ENCODE results near the gene SRD5A3. TPM values are rescaled to one million over a fixed set of nuclear protein-coding genes. Genes with fewer than 3 reads are reported as not detected.

The SRD5A3 gene
- total RNA-seq, 3 donors from 2014 or later, result 13.9 to 20.3 (median 14.4) TPM

DNA sequence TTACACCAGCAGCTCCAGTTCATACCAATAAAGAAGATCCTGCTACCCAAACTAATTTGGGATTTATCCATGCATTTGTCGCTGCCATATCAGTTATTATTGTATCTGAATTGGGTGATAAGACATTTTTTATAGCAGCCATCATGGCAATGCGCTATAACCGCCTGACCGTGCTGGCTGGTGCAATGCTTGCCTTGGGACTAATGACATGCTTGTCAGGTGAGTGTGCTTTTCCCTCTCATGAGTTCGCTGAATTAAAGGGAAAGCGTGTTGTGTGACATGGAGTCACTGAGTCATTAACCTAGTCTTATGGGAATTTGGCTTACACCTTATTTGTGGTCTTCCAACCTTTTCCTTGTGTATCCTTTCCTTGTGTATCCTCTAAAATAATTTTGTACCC, 65.6 kb downstream of the SRD5A3 start:
- H3K4me1 ChIP-seq, result no peaks in the 10 kb centered on the region
- H3K27ac ChIP-seq, result no peak overlapping the region
- no peaks in the 10 kb centered on the region for H3K27me3 ChIP-seq
- no peak overlapping the region for H3K4me3 ChIP-seq
- TF ChIP-seq POLR2A (IDR thresholded peaks at IDR 0.05) (no peak), POLR2AphosphoS5 (IDR thresholded peaks at IDR 0.05) (no peak), CTCF (IDR thresholded peaks at IDR 0.05) (no peak)
- no peaks in the 10 kb centered on the region for H3K36me3 ChIP-seq
- no peaks in the 10 kb centered on the region for H3K9me3 ChIP-seq
- intact Hi-C loops (cut with DNase I; ENCODE audit: low total_unique reads), result no loop called here
- DNase-seq (ENCODE audit: low spot score in 2 of 2), result no peak

DNA sequence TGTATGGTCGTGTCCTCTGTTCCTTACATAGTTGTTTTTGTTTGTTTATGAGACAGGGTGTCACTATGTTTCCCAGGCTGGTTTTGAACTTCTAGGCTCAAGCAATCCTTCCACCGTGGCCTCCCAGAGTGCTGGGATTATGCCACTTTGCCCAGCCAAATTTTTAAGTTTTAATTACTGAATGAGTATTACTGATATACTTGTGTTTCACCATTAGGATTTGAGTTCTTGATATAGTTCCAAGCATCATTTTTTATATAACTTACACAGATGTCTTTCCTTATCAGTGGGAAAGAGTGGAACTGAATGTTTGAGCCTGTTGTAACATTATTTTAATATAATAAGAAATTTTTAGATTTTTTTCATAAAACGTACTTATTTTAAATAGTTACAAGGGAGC, 70.1 kb downstream of the SRD5A3 start:
- H3K9me3 ChIP-seq, result no peaks in the 10 kb centered on the region
- no peak for DNase-seq (ENCODE audit: low spot score in 2 of 2)
- intact Hi-C loops (cut with DNase I; ENCODE audit: low total_unique reads), result no loop called here
- H3K27ac ChIP-seq, result no peak overlapping the region
- no peaks in the 10 kb centered on the region for H3K4me1 ChIP-seq
- no peaks in the 10 kb centered on the region for H3K27me3 ChIP-seq
- no peak overlapping the region for H3K4me3 ChIP-seq
- TF ChIP-seq CTCF (IDR thresholded peaks at IDR 0.05) (no peak), POLR2A (IDR thresholded peaks at IDR 0.05) (no peak), POLR2AphosphoS5 (IDR thresholded peaks at IDR 0.05) (no peak)
- peaks cover 6% of the 10 kb centered on the region for H3K36me3 ChIP-seq

Other genes starting within 250 kb of the SRD5A3 start
- gene KDR, start 220.6 kb upstream of the SRD5A3 start, total RNA-seq, result 10 to 100 TPM; 20.3 to 64.2 (median 40.6) TPM
- gene TMEM165, start 49.7 kb downstream of the SRD5A3 start, total RNA-seq, result 100 to 1,000 TPM; 165 to 386 (median 204) TPM
- gene CLOCK, start 200.7 kb downstream of the SRD5A3 start, total RNA-seq, result 10 to 100 TPM; 29.8 to 32.2 (median 30.2) TPM
- not detected for gene PDCL2, start 246.0 kb downstream of the SRD5A3 start, total RNA-seq